ENCODE results near the gene TMEM267.
"Not testable (repeated sequence)": the region's sequence is repeated elsewhere in the genome, so short reads cannot be mapped to it uniquely, and the experiment has no call there.

Gene TMEM267

DNA sequence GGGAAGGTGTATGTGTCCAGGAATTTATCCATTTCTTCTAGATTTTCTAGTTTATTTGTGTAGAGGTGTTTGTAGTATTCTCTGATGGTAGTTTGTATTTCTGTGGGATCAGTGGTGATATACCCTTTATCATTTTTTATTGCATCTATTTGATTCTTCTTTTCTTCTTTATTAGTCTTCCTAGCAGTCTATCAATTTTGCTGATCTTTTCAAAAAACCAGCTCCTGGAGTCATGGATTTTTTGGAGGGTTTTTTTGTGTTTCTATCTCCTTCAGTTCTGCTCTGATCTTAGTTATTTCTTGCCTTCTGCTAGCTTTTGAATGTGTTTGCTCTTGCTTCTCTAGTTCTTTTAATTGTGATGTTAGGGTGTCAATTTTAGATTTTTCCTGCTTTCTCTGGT, 42.1 kb downstream of the TMEM267 start:
- DNase-seq, result not testable (repeated sequence)

DNA sequence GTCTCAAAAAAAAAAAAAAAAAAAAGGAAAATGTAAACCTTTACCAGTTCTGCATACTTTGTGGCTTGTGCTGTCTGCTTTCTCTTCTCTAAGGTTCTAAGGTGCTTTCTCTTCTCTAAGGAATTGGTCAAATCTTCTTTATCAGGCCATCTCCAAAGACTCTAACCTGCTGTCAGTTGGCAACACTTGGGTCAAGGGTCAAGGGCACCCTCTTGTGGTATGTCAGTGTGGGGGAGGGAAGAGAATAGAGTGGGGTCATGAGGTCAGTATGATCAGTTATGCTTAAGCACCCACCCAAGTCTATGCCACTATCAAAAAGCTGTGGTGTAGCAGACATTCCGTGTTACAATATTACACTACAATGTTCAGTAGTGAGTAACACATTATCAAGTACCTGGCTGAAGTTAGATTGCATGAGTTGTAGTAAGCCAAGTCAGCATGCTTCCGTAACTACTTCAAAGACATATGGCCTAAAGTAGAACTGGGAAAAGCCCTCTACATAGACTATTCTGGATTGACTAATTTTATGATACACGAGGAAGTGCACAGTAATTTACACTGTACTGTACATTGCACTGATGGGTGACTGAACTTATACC, 46.5 kb downstream of the TMEM267 start:
- DNase-seq, result no peak

DNA sequence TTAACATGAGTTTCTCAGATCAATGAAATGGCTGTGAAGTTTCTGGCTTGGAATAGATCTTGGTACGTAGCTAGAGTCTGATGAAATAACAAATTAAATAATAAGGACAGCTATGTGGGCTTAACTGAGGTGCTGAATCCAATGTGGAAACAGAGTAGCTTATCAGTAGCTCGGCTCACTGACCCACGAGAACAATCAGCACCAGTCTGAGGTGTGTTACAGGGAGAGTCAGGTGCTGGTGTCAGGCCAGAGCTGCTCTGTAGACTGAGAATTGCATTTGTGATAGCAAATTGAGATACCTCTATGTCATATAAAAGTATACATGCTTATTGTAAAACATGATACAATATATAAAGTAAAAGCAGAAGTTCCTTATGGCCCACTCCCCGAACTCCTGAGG, 50.3 kb downstream of the TMEM267 start:
- no peak for DNase-seq

- DNase-seq, result peak; percentile 95
Measured at GRCh38 chr5:43432486-43433375, 50.9 kb downstream of the TMEM267 start.

- DNase-seq, result no peak
Measured at GRCh38 chr5:43429706-43430105, 54.0 kb downstream of the TMEM267 start.

DNA sequence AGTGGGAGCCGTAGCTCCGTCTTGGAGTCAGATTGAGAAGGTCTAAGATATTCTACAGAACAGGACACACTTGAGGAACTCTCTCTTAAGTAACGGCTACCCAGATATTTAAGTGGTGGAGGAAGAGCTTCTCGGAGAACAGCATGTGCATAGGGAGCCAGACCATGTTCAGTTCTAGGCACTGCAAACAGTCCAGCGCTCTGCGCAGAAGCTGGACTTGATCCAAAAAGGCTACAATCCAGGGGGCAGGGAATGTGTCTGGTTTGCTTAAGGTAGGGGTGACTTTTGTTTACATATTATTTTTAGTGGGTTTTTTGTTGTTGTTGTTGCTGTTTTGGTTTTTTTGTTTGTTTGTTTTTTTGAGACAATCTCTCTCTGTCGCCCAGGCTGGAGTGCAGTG, 54.6 kb downstream of the TMEM267 start:
- DNase-seq, result no peak

DNA sequence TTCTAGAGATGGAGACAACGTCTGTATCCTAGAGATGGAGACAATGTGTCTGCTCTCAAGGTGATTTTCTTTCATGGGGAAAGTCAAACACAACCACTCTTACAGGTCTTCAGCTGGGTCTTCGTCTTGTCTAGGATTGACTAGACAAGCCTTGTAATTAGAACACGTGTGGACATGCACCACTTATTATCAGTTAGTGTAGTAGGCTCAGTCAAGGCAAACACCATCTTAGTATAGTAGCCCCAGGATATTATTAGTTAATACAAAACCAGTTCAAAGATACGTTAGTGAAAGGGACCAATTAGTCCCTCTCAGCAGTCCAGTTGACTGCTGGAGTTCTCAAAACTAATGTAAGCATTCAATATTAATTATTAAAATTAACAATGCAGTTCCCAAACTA, 56.4 kb downstream of the TMEM267 start:
- no peak for DNase-seq

- peak; percentile 97 for DNase-seq
Measured at GRCh38 chr5:43425983-43426382, 57.7 kb downstream of the TMEM267 start.

DNA sequence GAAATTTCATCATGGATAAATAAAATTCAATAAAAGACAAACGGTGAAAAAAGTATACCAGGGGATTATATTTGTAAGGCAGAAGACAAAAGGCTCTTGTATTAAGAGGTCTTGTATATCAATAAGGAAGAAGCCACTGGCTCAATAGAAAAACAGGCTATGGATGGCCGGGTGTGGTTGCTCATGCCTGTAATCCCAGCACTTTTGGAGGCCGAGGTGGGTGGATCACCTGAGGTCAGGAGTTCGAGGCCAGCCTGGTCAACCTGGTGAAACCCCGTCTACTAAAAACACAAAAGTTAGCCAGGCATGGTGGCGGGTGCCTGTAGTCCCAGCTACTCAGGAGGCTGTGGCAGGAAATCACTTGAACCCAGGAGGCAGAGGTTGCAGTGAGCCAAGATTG, 60.6 kb downstream of the TMEM267 start:
- not testable (repeated sequence) for DNase-seq

DNA sequence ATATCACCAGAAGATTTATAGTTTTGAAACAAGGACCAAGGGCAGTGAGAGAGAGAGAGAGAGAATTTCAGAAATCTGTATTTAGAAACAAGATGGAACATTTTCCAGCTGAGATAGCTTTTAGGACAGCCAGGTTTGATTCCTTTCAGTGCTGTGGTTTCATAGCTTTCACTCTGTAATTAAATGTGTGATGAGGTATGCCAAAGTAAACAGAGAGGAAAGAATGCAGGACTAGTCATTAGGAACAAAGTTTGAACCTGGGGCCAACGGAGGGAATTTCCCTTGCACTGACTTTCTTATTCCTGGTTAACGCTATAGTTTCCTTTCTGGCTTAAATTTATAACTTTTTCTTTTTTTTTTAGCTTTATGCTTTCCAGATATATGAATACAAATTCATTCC, 61.5 kb downstream of the TMEM267 start:
- DNase-seq, result peak; percentile 83

- DNase-seq, result no peak
Measured at GRCh38 chr5:43421450-43422133, 62.1 kb downstream of the TMEM267 start.

GRCh38 chr5:43420241-43420640, 63.4 kb downstream of the TMEM267 start:
- DNase-seq, result no peak

DNA sequence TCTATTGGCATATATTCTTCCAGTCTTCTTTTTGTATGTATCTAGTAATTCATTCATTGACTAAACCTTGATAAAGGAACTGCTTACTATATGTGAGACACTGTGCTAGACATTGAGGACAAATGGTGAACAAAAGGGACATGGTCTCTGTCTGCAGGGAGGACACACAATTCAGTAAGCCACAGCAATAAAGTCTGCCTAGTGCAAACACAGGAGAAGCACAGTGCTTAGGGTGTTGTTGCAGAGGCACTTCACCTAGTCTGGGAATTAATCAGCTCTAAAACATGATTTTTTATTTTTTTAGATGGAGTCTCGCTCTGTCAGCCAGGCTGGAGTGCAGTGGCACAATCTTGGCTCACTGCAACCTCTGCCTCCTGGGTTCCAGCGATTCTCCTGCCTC, 65.1 kb downstream of the TMEM267 start:
- no peak for DNase-seq

DNA sequence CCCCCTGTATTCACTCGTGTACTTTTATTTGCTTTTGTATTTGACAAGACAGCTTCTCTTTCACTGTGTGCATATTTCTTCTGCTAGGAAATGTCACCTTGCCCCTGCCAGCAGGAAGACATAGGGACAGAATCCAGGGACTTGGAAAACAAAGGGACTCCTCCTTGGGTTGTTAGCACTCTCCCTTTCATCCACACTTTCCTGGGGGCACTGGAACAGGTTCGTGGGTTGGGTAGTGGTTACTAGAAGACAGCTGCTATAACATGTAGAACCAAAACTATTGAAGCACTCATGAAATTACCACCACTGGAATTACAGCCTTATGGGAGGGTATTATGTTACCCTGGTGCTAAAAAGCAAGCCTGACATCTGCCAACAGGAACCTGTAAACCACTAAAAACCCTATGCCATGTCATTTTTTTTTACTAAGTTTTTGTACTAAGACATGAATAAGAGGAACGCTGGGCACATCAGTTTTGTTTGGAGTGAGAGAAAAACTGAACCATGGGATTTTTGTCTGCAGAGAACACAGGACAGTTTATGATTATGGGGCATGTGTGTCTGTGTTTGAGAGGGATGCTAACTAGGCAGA, 66.8 kb downstream of the TMEM267 start:
- DNase-seq, result peak; percentile 33

- no peak for DNase-seq
Measured at GRCh38 chr5:43415935-43416802, 67.5 kb downstream of the TMEM267 start.

DNA sequence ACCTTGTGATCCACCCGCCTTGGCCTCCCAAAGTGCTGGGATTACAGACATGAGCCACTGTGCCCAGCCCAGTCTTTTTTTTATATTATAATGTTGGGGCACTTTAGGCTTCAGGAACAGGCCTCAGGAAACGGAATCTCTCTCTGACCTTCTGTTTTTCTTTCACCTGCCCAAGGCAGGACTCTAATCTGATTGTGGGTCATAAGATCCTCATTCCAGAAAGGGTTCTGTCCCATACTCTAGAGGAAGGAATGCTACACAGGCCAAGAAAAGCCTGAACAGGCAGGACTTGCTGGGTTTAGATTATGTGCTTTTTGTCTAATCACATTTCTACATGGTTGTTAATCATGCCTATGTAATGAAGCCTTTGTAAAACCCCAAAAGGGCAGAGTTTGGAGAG, 69.7 kb downstream of the TMEM267 start:
- no peak for DNase-seq

DNA sequence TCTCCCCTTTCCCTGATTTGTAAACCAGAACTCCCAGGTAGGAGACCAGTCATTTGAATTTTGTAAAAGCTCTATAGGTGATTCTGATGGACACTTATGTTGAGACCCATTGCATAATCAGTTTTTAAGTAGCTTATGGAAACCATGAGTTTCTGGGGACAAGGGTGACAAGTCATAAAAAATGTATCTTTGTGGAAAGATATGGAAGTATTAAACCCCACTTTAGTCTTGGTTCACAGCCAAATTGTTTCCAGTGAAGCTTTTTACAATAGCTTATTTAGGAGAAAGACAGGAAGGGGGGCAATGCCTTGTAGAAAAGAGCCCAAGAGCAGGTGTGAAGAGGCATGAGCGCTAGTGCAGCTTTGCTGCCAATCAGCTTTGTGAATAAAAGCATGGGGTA, 71.0 kb downstream of the TMEM267 start:
- DNase-seq, result no peak

GRCh38 chr5:43412156-43412555, 71.5 kb downstream of the TMEM267 start, which contains the start of gene CCL28:
Gene CCL28, minus strand, starts transcription at chr5:43412391. Its CDS starts 75 bp downstream, at chr5:43412316.
- no peak for DNase-seq

- DNase-seq, result no peak
Measured at GRCh38 chr5:43411495-43411894, 72.2 kb downstream of the TMEM267 start.

- no peak for DNase-seq
Measured at GRCh38 chr5:43410414-43410813, 73.3 kb downstream of the TMEM267 start.

DNA sequence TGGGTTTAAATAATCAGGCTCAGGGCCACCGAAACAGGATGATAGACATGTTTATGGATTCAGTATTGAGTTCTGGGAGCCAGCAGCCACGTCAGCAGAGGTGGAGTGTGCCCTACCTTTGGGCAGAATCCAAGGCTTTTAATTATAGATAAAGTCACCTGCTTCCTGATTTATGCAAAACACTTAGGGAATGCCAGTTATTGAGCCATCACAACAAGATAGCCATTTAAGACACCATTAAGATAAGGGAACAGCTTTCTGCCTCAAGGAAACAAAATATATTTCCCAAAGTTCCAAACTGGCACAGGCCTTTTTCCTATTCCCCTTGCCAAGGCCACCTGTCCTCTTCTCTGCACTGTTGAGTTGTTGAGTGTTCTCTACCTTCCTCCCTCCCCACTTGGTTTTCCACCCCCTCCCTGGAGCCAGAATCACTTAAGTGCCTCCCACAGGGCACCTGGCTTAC, 73.8 kb downstream of the TMEM267 start:
- no peak for DNase-seq

GRCh38 chr5:43402524-43403066, 81.1 kb downstream of the TMEM267 start:
- DNase-seq, result not testable (repeated sequence)
